ENCODE measurements around the gene NALF2. TPM values are rescaled to one million over a fixed set of nuclear protein-coding genes. Genes with fewer than 3 reads are reported as not detected.

The NALF2 gene
- total and polyA plus RNA-seq, 2 donors (not counting 1 experiment from before 2014, with no cell fraction given) = not detected

DNA sequence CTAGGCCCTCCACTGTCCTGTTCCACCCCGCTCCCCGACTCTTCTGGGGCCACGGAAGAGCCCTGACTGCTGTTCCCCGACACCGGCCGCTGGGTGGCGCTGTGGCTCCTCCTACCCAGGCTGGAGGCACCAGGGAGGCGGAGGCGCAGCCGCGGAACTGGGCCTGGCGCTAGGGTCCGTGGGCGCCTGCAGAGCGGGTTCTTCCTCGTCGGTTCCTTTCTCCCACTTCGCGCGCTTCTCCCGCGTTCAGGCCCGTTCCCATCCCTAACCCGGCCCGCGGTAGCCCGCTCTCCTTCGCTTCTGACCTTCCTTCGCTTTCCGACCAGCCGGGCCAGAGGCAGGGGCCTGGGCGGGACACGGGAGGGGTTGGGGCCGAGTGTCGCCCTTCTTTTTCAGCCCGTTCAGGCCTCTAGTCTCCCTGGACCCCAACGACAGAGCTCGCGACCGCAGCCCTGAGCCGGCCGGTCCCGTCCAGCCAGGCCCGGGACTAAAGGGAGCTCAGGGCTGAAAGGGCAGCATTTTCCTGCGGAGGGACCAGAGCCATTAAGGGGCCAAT lies 34.3 kb downstream of the NALF2 start:
- no peaks in the 10 kb centered on the region for H3K79me2 ChIP-seq (ENCODE audit: control insufficient read depth, insufficient read depth, low read length)
- DNase-seq (ENCODE audit: low read depth in 2 of 2) = peak; percentile 2 to 58
- H3K4me1 ChIP-seq (ENCODE audit: control insufficient read depth, extremely low read depth, insufficient read depth, low read length) = no peaks in the 10 kb centered on the region
- no peak overlapping the region for H3K27ac ChIP-seq (ENCODE audit: insufficient read depth, low read length)
- peak overlapping the region; percentile 30 for H2AFZ ChIP-seq (ENCODE audit: low read length)
- no peaks in the 10 kb centered on the region for H4K20me1 ChIP-seq (ENCODE audit: control insufficient read depth, extremely low read depth, insufficient read depth, low read length)
- H3K27me3 ChIP-seq (ENCODE audit: control insufficient read depth, insufficient read depth, low read length) = no peaks in the 10 kb centered on the region
- TF ChIP-seq CTCF (conservative IDR thresholded peaks at IDR 0.05 in 1 of 2, IDR thresholded peaks at IDR 0.05 in 1 of 2; ENCODE audit: low read depth in 1 of 2, low read length in 2 of 2) (peak; percentile 59 to 63), EZH2 (IDR thresholded peaks at IDR 0.05; ENCODE audit: low read length, missing control alignments) (no peak)
- H3K4me2 ChIP-seq (ENCODE audit: extremely low read depth, insufficient read depth, low read length) = peak overlapping the region; percentile 59
- peak overlapping the region in 3 of 4 experiments; percentile 27 to 52 (median 28) for H3K4me3 ChIP-seq (replicated peaks in 1 of 4; ENCODE audit: control extremely low read depth in 1 of 4, insufficient read depth in 1 of 4, low read depth in 3 of 4, low read length in 4 of 4)
- no peaks in the 10 kb centered on the region for H3K9me3 ChIP-seq (ENCODE audit: control insufficient read depth, insufficient read depth, low read depth, low read length)
- H3K9ac ChIP-seq (ENCODE audit: insufficient read depth, low read length) = peak overlapping the region; percentile 7
- no peaks in the 10 kb centered on the region for H3K36me3 ChIP-seq (ENCODE audit: control insufficient read depth, insufficient read depth, low read length)

DNA sequence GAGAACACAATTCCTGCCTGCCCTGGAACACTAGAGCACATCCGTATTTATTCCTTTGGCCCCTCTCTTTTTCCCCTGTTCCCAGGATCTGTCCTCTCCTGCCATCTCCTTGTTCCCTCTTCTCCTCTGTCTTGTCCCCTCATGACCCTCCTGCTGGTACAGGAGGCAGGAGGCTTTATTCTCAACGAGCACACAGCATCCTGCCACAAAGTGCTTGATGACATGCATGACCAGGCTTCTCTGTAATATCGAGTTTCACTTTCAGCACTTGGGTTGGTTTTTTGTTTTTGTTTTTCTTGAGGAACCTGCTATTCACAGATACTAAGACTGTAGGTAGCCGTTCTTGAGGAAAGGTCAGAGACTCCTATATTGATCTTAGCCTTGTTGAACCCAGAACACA lies 35.3 kb downstream of the NALF2 start:
- no peaks in the 10 kb centered on the region for H4K20me1 ChIP-seq (ENCODE audit: control insufficient read depth, extremely low read depth, insufficient read depth, low read length)
- H2AFZ ChIP-seq (ENCODE audit: low read length) = no peak overlapping the region
- H3K4me3 ChIP-seq (replicated peaks in 1 of 4; ENCODE audit: control extremely low read depth in 1 of 4, insufficient read depth in 1 of 4, low read depth in 3 of 4, low read length in 4 of 4) = no peak overlapping the region
- H3K9ac ChIP-seq (ENCODE audit: insufficient read depth, low read length) = no peak overlapping the region
- H3K4me1 ChIP-seq (ENCODE audit: control insufficient read depth, extremely low read depth, insufficient read depth, low read length) = no peaks in the 10 kb centered on the region
- no peaks in the 10 kb centered on the region for H3K36me3 ChIP-seq (ENCODE audit: control insufficient read depth, insufficient read depth, low read length)
- no peak overlapping the region for H3K4me2 ChIP-seq (ENCODE audit: extremely low read depth, insufficient read depth, low read length)
- DNase-seq (ENCODE audit: low read depth in 2 of 2) = no peak
- H3K27me3 ChIP-seq (ENCODE audit: control insufficient read depth, insufficient read depth, low read length) = no peaks in the 10 kb centered on the region
- no peaks in the 10 kb centered on the region for H3K79me2 ChIP-seq (ENCODE audit: control insufficient read depth, insufficient read depth, low read length)
- H3K9me3 ChIP-seq (ENCODE audit: control insufficient read depth, insufficient read depth, low read depth, low read length) = no peaks in the 10 kb centered on the region
- no peak overlapping the region for H3K27ac ChIP-seq (ENCODE audit: insufficient read depth, low read length)
- TF ChIP-seq CTCF (conservative IDR thresholded peaks at IDR 0.05 in 1 of 2, IDR thresholded peaks at IDR 0.05 in 1 of 2; ENCODE audit: low read depth in 1 of 2, low read length in 2 of 2) (no peak), EZH2 (IDR thresholded peaks at IDR 0.05; ENCODE audit: low read length, missing control alignments) (no peak)

DNA sequence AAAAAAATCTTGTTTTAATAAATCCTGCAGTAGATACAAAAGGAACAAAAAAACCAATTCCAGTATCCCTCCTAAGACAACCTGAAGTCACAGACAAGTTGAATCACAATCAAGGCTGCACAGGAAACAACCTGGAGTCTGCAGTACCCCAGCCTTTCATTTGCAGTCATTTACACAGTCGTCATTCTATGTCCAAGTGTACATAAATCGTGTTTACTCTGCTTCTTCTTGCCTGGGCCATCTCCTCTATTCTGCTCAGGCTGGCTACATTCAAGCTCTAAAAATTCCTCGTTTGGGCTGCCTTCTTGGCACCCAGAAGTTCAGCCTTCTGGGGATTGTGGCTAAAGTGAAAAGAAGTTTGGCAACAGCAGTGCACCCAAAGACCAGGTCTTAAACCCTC lies 37.8 kb downstream of the NALF2 start:
- TF ChIP-seq EZH2 (IDR thresholded peaks at IDR 0.05; ENCODE audit: low read length, missing control alignments) (no peak), CTCF (conservative IDR thresholded peaks at IDR 0.05 in 1 of 2, IDR thresholded peaks at IDR 0.05 in 1 of 2; ENCODE audit: low read depth in 1 of 2, low read length in 2 of 2) (no peak)

More for the DNA sequence above, 37.8 kb downstream of the NALF2 start:
- H2AFZ ChIP-seq (ENCODE audit: low read length) = no peak overlapping the region
- H3K4me3 ChIP-seq (replicated peaks in 1 of 4; ENCODE audit: control extremely low read depth in 1 of 4, insufficient read depth in 1 of 4, low read depth in 3 of 4, low read length in 4 of 4) = no peak overlapping the region
- H3K9ac ChIP-seq (ENCODE audit: insufficient read depth, low read length) = no peak overlapping the region
- no peaks in the 10 kb centered on the region for H3K9me3 ChIP-seq (ENCODE audit: control insufficient read depth, insufficient read depth, low read depth, low read length)
- no peaks in the 10 kb centered on the region for H3K4me1 ChIP-seq (ENCODE audit: control insufficient read depth, extremely low read depth, insufficient read depth, low read length)
- no peaks in the 10 kb centered on the region for H3K79me2 ChIP-seq (ENCODE audit: control insufficient read depth, insufficient read depth, low read length)
- H3K4me2 ChIP-seq (ENCODE audit: extremely low read depth, insufficient read depth, low read length) = no peak overlapping the region
- H3K27me3 ChIP-seq (ENCODE audit: control insufficient read depth, insufficient read depth, low read length) = no peaks in the 10 kb centered on the region
- DNase-seq (ENCODE audit: low read depth in 2 of 2) = no peak
- no peaks in the 10 kb centered on the region for H3K36me3 ChIP-seq (ENCODE audit: control insufficient read depth, insufficient read depth, low read length)
- no peaks in the 10 kb centered on the region for H4K20me1 ChIP-seq (ENCODE audit: control insufficient read depth, extremely low read depth, insufficient read depth, low read length)
- no peak overlapping the region for H3K27ac ChIP-seq (ENCODE audit: insufficient read depth, low read length)

Measured in fibroblast of lung (primary cell).